A673 (cell line): ENCODE results near the gene SLC5A9. TPM values are rescaled to one million over a fixed set of nuclear protein-coding genes. Genes with fewer than 3 reads are reported as not detected.
"Not testable (repeated sequence)": the region's sequence is repeated elsewhere in the genome, so short reads cannot be mapped to it uniquely, and the experiment has no call there.

Source experiments
- BruUV-seq: library from RNA; stranded (reverse); fragments of 400-500 nt; replicated peaks from 2 replicates; lab custom pipeline; 2021; lab: Mats Ljungman, UMichigan
- CTCF ChIA-PET: fragments of 300-600 bp; sonication (Branson Sonifier 250); formaldehyde crosslinking; loops from one replicate; lab custom pipeline; 2022; ENCODE audit warnings: antibody characterized with exemption; lab: Charles Lee
- POLR2A ChIA-PET: fragments of 300-600 bp; sonication (Branson Sonifier 250); formaldehyde crosslinking; loops from one replicate; lab custom pipeline; 2022; ENCODE audit warnings: antibody characterized with exemption; ENCODE audit not compliant: low non-redundant PET; lab: Charles Lee
- DNase-seq: peaks from one replicate; pipeline ENCODE4 v3.0.0-alpha.2; 2015; ENCODE audit warnings: low spot score
- H3K27ac ChIP-seq: fragments of 200-600 bp; sonication (generic); 2 replicates; pipeline ENCODE4 v1.5.1; 2016; ENCODE audit warnings: mixed run types, low read depth, mild to moderate bottlenecking, mixed read lengths, antibody characterized with exemption, low read length; ENCODE audit not compliant: poor library complexity, severe bottlenecking
- H3K27me3 ChIP-seq: fragments of 200-600 bp; sonication (generic); replicated peaks from 2 replicates; pipeline ENCODE4 v1.6.1; 2017; ENCODE audit warnings: mixed run types, low read depth, mild to moderate bottlenecking, mixed read lengths, antibody characterized with exemption, low read length; ENCODE audit not compliant: insufficient read depth, poor library complexity
- H3K36me3 ChIP-seq: fragments of 200-600 bp; sonication (generic); 2 replicates; pipeline ENCODE4 v1.6.1; 2016; ENCODE audit warnings: mixed run types, mild to moderate bottlenecking, mixed read lengths, antibody characterized with exemption, low read length; ENCODE audit not compliant: insufficient read depth, poor library complexity, severe bottlenecking
- H3K4me1 ChIP-seq: fragments of 200-600 bp; sonication (generic); 2 replicates; pipeline ENCODE4 v1.6.1; 2017; ENCODE audit warnings: mixed run types, mild to moderate bottlenecking, mixed read lengths, antibody characterized with exemption, low read length; ENCODE audit not compliant: insufficient read depth, poor library complexity, severe bottlenecking
- H3K4me3 ChIP-seq: fragments of 200-600 bp; sonication (generic); 2 replicates; pipeline ENCODE4 v1.5.1; 2016; ENCODE audit warnings: low read depth, mixed run types, mild to moderate bottlenecking, mixed read lengths, low read length; ENCODE audit not compliant: poor library complexity, severe bottlenecking
- H3K9me3 ChIP-seq: fragments of 200-600 bp; sonication (generic); 2 replicates; pipeline ENCODE4 v1.6.1; 2016; ENCODE audit warnings: mixed run types, low read depth, mild to moderate bottlenecking, mixed read lengths, antibody characterized with exemption, low read length; ENCODE audit not compliant: poor library complexity, severe bottlenecking
- CTCF ChIP-seq: fragments of 300-800, 200-600 bp; sonication (generic); conservative IDR thresholded peaks from 2 replicates; pipeline ENCODE4 v1.5.1; 2017; ENCODE audit warnings: low read depth, mild to moderate bottlenecking, antibody characterized with exemption, low read length, moderate library complexity, mixed read lengths
- EZH2 ChIP-seq: fragments of 200-600 bp; sonication (generic); IDR thresholded peaks from 2 replicates; pipeline ENCODE4 v1.6.1; 2017; ENCODE audit warnings: borderline replicate concordance, low read depth, mild to moderate bottlenecking, mixed read lengths, antibody characterized with exemption, low read length; ENCODE audit not compliant: poor library complexity, severe bottlenecking
- intact Hi-C: fragments of 100-400 bp; cut with micrococcal nuclease; formaldehyde crosslinking; loops from one replicate; pipeline ENCODE4 v1.10.0; 2022; ENCODE audit not compliant: unreplicated experiment
- total RNA-seq: library from RNA; stranded (reverse); gene quantifications from 2 replicates; pipeline ENCODE4 v1.2.3, GENCODE V29; 2021

The SLC5A9 gene
- total RNA-seq, 1 experiment from 2014 or later: not detected

- ChIA-PET CTCF (no interaction called here), POLR2A (no interaction called here)
- Histone ChIP-seq H3K9me3 (no peaks in the 10 kb centered on the region), H3K27me3 (peaks cover 3% of the 10 kb centered on the region), H3K36me3 (no peaks in the 10 kb centered on the region), H3K27ac (no peak overlapping the region), H3K4me3 (no peak overlapping the region), H3K4me1 (no peaks in the 10 kb centered on the region)
- intact Hi-C loops: no loop called here
- BruUV-seq: no TSS peak
- no peak for TF ChIP-seq CTCF
- no peak for TF ChIP-seq EZH2
- DNase-seq: no peak
Measured at GRCh38 chr1:48208652-48209051, 13.9 kb upstream of the SLC5A9 start.

- CTCF ChIA-PET, intact Hi-C loops, H3K4me1 ChIP-seq, DNase-seq, H3K9me3 ChIP-seq, POLR2A ChIA-PET, BruUV-seq, H3K27ac ChIP-seq, H3K27me3 ChIP-seq, H3K4me3 ChIP-seq, H3K36me3 ChIP-seq: not testable (repeated sequence)
Measured at GRCh38 chr1:48213462-48213861, 9.1 kb upstream of the SLC5A9 start.

GRCh38 chr1:48214366-48214765, 8.2 kb upstream of the SLC5A9 start:
- H3K4me3 ChIP-seq, H3K27ac ChIP-seq, BruUV-seq, H3K9me3 ChIP-seq, H3K4me1 ChIP-seq, H3K36me3 ChIP-seq, intact Hi-C loops, POLR2A ChIA-PET, DNase-seq, CTCF ChIA-PET, H3K27me3 ChIP-seq: not testable (repeated sequence)

GRCh38 chr1:48214820-48215219, 7.7 kb upstream of the SLC5A9 start:
- Histone ChIP-seq H3K36me3 (no peaks in the 10 kb centered on the region), H3K4me3 (no peak overlapping the region), H3K4me1 (no peaks in the 10 kb centered on the region), H3K27ac (no peak overlapping the region), H3K9me3 (no peaks in the 10 kb centered on the region), H3K27me3 (peaks cover 3% of the 10 kb centered on the region)
- TF ChIP-seq EZH2: no peak
- intact Hi-C loops: no loop called here
- CTCF ChIA-PET: no interaction called here
- no TSS peak for BruUV-seq
- POLR2A ChIA-PET: no interaction called here
- DNase-seq: no peak

GRCh38 chr1:48215222-48215621, 7.3 kb upstream of the SLC5A9 start:
- intact Hi-C loops: no loop called here
- no peaks in the 10 kb centered on the region for H3K36me3 ChIP-seq
- H3K27me3 ChIP-seq: peaks cover 3% of the 10 kb centered on the region
- no peak overlapping the region for H3K27ac ChIP-seq
- H3K4me3 ChIP-seq: no peak overlapping the region
- TF ChIP-seq CTCF: no peak
- no peak for DNase-seq
- H3K4me1 ChIP-seq: no peaks in the 10 kb centered on the region
- H3K9me3 ChIP-seq: no peaks in the 10 kb centered on the region
- ChIA-PET POLR2A (no interaction called here), CTCF (no interaction called here)
- no TSS peak for BruUV-seq
